ENCODE data around the gene PTPRD.
"Not testable (repeated sequence)": the region's sequence is repeated elsewhere in the genome, so short reads cannot be mapped to it uniquely, and the experiment has no call there.

The PTPRD gene

DNA sequence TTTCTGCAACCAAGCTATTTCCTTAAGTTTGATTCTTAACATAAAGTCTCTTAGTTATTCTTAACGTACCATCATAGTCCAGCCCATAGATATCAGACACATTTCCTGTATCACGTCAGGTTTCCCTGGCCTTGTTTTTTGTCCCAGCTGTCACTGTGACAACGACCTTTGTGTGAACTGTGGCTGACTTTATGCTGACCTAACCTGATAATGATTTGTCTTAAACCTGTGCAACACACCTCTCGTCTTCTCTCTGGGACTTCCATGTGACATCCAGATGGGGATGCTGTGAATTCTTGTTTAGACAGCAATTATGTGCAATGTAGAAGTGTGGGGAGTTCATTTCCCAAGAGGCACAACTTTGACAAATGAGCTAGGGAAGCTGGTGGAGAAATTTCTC lies 662.8 kb downstream of the PTPRD start:
- DNase-seq = no peak

DNA sequence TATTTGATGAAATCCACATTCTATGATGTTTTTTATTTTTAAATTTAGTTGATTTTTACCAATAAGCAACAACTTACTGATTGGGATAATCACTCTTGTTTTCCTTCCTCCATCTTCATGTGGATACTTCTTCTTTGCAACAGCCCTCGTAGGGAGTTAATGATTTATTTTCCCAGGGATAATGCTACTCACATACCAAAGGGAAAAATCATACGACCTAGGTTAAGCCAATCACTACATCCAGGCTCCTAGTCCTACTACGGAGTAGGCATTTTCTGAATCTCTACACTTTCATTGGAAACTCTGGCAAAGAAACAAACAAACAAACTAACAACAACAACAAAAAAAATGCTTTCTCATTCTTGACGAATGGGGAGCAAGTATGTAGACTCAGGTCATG lies 663.4 kb downstream of the PTPRD start:
- no peak for DNase-seq

DNA sequence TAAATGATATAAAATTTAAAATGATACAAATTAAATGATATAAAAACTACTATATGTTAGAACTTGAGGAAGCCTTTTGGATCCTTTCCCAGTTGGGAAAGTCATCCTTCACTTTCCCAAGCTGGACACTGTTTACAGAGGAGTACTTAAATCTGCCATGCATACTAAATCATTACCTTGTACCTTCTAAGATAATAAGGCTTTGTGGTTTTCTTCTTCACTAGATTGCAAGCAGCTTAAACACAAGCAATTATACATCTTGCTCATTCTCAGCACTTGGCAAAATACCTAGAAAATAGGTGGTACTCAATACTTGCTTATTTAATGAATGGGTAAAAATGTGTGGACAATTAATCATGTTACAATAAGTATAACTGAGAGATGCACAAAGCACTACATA lies 666.8 kb downstream of the PTPRD start:
- DNase-seq = no peak

DNA sequence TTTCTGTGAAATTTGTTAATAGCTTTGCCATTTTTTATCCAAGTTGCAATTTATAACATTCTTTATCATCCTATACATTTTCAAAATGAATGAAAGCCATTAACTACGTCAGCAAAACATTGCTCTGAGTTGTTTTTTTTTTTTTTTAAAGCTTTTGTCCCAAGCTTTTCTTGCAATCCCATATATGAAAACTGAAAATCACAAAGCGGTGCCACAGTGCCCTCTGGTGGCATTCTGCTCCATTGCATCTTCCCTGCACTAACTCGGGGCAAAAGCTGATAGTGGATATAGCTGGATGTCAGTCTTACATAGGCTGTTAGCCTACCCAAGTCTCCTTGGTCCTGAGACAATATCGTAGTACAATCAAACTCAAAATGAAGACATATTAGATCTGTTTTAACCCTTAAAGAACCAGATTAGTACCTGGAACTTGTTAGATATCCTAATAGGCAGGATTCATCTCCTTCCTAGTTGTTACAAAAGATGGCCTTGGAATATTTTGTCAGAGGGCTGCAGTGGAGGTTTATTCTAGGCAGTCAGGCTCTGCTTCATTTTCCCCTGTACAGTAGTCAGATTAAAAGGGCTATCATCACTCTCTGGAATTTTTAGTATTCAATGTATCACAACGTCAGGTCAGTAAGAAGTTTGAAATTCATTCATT lies 669.9 kb downstream of the PTPRD start:
- DNase-seq = peak; percentile 53

DNA sequence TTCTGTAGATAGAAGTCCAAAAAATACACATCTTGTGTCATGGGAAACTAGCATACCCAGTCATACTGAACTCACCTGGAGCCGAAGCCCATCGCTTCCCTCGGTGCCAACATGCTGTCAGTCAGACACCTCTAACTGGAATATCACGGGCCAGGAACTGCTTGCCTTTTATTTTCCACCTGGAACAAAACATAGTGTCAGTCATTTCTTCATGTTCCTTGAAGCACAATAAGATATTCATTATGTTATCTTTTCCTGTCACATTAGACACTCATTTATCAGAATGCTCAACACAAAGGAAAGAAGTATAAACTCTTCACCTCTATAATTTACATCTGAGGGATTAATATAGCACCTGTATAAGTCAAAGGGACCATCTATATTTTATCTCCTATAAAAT lies 674.4 kb downstream of the PTPRD start:
- DNase-seq = no peak

DNA sequence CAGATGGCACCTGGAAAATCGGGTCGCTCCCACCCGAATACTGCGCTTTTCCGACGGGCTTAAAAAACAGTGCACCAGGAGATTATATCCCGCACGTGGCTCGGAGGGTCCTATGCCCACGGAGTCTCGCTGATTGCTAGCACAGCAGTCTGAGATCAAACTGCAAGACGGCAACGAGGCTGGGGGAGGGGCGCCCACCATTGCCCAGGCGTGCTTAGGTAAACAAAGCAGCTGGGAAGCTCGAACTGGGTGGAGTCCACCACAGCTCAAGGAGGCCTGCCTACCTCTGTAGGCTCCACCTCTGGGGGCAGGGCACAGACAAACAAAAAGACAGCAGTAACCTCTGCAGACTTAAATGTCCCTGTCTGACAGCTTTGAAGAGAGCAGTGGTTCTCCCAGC lies 681.3 kb downstream of the PTPRD start:
- DNase-seq = not testable (repeated sequence)

DNA sequence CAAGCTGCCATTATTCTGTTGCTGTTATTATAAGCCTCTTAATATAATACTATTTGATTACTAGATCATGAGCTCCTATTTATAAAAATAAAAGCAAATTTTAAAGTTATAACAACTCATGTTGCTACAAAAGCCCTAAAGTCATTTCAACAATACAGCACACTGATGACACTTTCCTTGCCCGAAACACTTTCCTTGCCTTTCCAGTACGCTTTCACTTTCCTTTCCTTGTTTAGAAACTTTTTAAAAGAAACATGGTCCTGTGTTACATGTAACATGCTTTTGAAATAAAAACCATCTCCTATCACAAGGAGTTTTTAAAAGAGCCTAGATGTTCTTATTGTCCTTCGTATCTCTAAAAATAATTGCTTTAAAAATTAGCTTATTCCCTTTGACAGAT lies 688.4 kb downstream of the PTPRD start:
- DNase-seq = no peak

DNA sequence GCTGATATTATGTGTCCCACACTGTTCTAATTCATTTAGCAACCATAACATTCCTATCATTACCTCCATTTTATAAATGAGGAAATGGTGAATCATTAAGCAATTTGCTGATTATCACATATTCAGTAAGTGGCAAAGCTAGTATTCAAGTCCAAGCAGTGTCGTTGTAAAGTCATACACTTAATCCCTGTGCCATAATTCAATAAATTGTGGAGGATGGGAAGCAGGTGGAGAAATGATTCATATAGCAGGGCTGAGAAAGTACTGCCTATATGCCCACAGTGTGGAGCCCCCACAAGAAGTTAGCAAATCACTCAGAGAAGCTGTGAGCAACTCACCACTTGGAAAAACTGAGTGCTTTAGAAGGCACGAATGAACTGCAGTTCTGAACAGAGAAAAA lies 691.0 kb downstream of the PTPRD start:
- no peak for DNase-seq

DNA sequence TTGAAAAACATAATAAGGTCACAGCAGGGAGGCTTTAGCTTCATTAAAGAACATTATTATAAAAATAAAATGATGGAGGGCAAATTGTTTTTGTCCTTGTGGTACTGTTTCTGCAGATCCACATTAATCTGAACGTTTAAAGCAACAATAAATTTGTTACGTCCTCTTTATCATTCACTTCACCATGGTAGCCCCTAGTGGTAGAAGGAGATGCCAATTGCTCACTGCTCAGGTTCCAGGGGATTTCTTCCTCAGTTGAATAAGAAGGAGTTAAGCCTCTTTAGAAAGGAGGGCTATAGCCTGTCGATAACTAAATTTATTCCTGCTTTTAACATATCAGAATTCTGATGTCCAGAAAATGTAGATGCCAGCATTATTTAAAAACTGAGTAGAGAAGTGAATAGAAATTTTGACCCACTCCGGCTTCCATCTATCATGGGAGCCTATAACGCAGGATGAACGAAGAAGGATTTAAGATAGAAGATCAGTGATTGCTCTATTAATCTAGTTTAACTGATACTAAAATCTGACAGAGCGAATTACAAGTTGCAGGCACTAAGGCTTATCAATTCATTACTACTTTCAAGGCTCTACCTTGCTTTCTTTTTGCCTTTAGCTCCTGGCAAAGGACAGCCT lies 692.3 kb downstream of the PTPRD start:
- DNase-seq = no peak

DNA sequence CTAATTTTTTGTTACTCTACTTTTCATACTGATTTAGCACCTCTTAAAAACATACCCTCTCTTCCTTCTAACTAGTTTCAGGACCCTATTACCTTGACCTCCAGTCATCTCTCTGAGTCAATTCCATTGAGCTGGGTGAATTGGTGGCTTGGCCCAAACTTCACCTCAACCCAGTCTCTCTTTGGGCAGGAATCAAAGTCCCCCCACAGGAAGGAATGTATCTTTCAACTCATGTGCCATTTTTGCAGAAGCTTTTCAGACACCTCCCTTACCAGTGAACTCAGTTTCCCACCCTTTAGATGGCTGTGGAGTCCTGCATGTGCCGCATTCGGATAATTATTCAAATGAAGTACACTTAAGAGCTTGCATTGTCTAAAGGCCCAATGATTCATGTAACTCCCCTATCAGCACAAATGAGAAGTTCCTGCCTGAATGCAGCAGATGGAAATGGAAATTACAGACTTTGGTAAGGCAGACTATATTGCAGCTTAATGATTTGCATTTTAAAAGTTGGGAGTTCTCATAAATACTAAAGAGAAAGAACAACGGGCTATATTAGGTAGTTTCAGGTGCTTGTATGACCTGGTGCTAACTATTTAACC lies 693.5 kb downstream of the PTPRD start:
- DNase-seq = no peak

DNA sequence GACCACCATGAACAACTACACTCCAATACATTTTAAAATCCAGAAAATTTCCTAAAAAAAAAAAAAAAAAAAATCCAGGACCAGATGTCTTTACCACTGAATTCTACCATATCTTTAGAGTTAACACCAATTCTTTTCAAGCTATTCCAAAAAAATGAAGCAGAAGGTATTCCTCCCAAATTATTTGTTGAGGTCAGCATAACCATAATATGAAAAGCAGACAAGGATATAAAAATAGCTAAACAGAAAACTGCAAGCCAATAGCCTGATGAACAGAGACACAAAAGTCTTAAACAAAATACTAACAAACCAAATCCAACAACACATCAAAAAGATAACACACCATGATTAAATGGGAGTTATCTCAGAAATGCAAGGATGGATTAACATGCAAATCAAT lies 695.4 kb downstream of the PTPRD start:
- no peak for DNase-seq

DNA sequence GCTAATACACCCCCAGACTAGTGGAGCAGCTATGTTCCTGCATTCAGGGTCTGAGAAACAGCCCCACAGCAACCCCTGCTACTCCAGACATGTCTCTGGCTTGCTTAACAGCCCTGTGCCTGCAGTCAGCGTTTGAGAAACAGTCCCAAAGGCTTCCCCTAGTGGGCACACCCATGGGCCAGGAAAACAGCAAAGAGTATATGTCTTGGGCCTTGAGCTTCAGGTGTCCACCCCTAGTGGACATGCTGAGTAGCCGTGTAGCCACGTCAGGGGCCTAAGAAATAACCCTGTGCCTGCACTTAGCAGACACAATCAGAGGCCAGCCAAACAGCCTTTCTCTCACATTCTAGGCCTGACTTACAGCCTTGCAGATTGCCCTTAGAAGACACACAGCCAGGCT lies 698.6 kb downstream of the PTPRD start:
- no peak for DNase-seq

DNA sequence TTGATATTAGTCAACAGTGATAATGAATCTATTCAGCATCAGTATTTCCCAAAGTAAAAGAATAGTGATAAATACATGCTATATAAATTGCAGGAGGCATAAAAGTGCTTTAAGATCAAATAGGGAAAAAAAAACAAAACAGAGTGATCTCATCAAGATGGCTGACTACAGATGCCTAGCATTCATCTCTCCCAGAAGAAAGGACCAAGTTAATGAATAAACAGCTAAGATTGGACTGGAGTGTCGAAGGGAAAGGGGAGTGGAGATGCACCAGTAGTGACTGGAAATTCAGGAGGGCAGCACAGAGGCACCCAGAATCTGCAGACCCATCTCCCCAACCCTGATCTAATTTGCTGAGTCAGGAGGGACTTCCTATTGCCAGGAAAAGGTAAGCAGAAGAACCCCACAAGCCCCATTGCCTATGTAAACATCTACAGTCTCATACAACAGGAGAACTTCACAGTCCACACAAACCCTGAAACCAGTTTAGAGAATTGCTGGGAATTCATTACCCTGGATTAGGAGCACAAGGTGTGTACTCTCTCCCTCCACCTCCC lies 699.4 kb downstream of the PTPRD start:
- DNase-seq = no peak

DNA sequence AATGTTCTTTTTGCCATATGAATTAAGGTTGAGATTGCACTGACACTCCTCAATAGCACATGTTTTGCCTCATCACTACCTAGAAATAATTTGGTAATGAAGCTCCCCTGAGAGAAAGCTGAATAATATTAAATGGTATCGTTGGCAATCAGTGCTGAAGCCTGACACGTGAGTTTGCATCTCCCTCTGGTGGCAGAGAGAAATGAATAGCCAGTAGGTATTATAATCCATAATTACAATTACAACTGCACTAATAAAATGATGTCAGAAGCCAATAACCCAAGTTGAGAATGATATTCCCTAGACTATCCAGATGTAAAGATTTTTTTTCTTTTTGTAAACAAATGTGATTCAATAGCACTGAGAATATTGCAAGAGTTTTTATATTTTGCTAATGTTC lies 700.3 kb downstream of the PTPRD start:
- no peak for DNase-seq

DNA sequence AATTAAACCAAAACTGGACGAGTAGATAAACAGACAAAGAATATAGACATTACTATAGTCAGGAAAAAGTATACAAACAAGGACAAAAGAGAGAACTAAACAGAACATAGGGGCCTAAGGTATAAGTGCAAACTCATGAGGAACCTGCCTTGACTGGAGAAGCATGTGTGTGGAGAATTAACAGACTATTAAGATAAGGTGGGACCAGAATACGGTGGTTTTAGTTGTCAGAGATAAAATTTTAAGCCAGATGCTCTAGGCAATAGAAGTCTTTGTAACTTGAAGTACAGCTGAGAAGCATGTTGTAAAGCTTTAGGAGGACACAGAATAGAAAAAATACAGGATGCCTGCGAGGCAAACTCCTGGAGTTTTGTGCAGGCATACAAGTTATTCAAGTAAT lies 707.1 kb downstream of the PTPRD start:
- no peak for DNase-seq

DNA sequence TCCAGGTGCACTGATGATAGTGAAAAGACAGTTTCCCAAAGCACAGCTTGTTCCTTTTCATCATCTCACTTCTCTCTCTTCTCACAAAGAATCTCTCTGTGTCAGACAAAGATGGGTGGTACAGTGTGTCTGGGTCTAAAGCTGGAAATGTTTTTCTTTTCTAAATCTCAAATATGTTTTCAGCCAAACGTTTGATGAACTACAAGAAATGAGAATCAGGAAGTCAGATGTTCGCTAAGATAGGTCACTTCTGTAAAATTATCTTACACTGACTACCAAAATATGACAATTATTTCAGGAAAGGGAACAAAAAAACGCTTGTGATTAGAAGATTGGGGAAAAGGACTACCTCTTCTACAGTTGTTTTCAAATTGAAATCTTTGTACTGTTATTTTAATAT lies 708.8 kb downstream of the PTPRD start:
- DNase-seq = no peak

DNA sequence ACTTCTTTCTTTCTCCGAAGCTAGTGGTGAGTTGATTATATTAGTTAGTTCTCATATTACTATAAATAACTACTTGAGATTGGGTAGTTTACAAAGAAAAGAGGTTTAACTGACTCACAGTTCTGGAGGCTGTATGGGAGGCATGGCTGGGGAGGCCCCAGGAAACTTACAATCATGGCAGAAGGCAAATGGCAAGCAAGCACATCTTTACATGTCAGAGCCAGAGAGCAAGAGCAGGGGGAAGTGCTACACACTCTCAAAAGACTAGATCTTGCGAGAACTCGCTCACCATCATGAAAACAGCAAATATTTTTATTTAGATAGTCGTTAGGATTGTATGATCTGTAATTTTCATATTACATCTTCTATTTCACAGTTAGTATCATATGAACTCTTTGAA lies 711.2 kb downstream of the PTPRD start:
- DNase-seq = no peak

DNA sequence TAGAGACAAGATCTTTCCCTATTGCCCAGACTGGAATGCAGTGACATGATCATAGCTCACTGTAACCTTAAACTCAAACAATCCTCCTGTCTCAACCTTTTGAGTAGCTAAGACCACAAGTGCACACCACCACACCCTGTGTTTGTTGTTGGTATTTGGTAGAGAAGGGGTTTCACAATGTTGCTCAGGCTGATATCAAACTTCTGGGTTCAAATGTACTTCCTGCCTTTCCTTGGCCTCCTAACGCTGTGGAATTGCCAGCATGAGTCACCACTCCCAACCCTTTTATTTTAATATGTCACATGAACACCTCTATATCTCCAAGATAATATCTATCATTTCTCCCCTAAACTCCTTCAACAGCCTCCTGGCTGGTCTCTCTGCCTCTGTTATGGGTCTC lies 719.0 kb downstream of the PTPRD start:
- DNase-seq = no peak

DNA sequence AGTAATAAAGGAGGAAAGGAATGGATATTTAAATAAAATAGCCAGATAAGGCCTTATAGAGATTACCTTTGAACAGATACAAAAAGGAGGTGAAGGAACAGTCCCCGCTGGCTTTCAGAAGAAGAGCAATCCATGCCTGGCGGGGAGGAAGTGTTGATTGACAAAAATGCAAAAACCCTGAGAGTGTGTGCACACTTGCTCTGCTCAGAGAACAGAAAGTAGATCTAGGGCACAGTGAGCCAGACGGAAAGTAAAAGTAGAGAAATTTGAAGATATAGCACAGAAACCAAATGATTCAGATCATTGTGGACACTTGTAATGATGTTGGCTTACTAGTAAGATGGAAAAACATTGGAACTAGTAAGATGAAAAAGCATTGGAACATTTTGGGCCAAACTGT lies 720.6 kb downstream of the PTPRD start:
- no peak for DNase-seq

DNA sequence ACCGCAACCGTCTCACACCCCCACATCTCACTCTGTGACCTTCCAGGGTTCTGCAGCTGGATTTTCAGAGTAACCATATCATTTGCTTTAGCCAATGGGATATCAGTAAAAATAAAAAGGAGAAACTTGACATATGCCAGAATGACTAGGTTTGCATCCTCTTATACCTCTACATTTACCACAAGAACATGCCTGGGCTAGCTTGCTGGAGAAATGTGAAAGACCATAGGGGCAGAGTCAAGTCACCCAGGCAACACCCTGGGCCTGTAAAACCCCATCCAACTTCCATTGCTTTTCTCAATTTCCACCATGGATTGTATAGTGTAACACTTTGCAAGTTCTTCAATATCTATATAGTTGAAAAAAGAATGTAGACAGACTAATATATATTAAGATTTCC lies 731.1 kb downstream of the PTPRD start:
- DNase-seq = no peak

DNA sequence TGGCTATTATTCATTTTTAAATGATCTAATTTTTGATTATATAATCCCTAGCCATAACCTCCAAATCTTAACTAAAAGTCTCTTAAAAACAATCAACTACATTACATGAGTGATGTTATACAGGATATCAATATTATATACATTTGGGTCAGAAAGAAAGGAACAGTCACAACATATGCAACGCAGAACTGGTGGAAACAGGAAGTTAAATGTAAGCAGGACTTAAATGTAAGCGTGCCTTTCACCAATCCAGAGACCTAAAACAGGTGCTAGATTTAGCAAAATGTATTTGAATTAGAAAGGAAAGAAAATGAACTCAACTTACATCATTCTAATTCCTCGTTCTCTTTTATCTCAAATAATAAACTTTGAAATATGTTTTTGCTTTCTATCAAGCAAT lies 738.5 kb downstream of the PTPRD start:
- DNase-seq = no peak

DNA sequence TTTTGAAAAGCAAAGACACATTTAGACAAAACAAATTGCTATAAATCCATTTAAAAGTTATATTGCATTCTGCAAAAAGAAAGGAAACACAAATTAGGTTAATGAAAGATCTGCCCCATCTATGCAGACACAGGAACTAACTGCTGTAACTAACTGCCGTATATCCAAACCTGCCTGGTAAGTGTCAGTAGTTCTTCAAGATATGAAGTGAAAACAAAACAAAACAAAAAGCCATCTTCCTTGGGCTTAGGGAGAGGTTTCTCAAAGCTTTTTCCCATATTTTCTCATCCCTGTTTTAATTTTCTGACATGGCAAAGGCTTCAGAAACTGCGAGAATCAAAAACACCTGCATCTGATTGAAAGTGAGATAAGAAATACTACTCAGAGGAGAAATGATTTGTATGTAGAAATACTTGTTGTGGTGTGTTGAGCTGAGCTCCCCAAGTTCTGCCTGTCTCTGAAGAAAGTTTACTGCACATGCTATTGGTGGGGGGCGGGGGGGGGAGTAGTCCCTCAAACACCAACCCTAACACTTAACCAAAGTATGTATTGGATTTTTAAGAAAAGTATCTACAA lies 750.5 kb downstream of the PTPRD start:
- DNase-seq = no peak

DNA sequence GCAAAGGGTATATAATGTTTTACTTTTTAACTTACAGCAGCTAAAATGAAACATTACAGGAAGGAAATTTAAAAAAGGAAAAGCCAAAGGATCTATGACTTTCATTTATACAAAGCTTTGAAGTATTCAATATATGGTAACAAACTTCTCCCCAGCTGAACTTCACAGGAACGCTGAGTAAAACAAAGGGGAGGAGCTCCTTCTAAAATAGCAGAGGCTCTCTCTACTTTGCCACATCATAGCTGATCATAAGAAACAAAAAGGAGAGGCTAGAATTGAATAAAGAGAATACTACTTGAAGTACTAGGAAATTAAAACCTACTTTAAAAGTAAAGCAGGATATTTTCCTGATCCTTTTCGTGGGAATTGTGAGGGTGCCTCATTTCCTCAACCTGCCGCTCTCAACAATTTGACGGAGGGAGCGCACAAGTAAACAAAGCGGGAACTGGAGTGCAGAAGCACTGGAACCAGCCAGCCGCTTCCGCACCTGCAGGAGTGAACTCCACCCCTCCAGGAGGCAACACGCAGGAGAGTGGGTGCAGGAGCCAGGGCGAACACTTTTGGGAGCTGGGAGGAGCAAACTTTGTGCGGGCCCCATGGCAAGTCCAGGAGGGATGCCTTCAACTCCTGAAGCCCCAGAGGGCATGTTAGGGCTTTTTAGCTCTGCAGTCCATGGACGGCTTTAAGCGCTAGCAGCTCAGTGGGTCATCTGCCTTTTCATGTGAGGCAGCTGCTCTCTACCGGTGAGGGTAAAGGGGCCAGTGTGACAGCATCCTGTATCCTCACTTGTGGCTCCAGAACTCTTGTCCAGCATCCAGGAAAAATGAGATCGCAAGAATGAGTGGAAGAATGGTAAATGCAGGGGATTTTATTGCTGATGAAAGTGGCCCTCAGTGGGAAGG lies 757.4 kb downstream of the PTPRD start:
- DNase-seq = no peak
